GM18526 (cell line): ENCODE measurements around the gene VSTM5.

Source experiments
- POLR2A ChIP-seq: IDR thresholded peaks from 3 replicates; pipeline ENCODE4 v1.6.1; 2011; ENCODE audit not compliant: insufficient read length; ENCODE audit errors: extremely low read depth

VSTM5 gene

GRCh38 chr11:93850594-93851018 is at the start of gene VSTM5:
TSS of gene VSTM5 (minus strand) at chr11:93850618. CDS start at chr11:93850502, 116 bp downstream.
- no peak for TF ChIP-seq POLR2A

GRCh38 chr11:93895106-93895862 is 44.9 kb upstream of the VSTM5 start:
- no peak for TF ChIP-seq POLR2A

GRCh38 chr11:93890391-93891051 is 40.1 kb upstream of the VSTM5 start:
- TF ChIP-seq POLR2A: no peak

- TF ChIP-seq POLR2A: no peak
These were observed 36.7 kb upstream of the VSTM5 start for GRCh38 chr11:93887111-93887510.

GRCh38 chr11:93875637-93876036 is 25.2 kb upstream of the VSTM5 start:
- TF ChIP-seq POLR2A: no peak

GRCh38 chr11:93871526-93871925 is 21.1 kb upstream of the VSTM5 start:
- TF ChIP-seq POLR2A: no peak

- TF ChIP-seq POLR2A: no peak
These were observed 20.2 kb upstream of the VSTM5 start for GRCh38 chr11:93870616-93871015.

- TF ChIP-seq POLR2A: no peak
These were observed 19.4 kb upstream of the VSTM5 start for GRCh38 chr11:93869830-93870229.

- no peak for TF ChIP-seq POLR2A
These were observed 11.4 kb upstream of the VSTM5 start for GRCh38 chr11:93861808-93862207.

GRCh38 chr11:93858121-93858775 is 7.8 kb upstream of the VSTM5 start:
- no peak for TF ChIP-seq POLR2A

GRCh38 chr11:93857413-93858120 is 7.1 kb upstream of the VSTM5 start:
- no peak for TF ChIP-seq POLR2A

- TF ChIP-seq POLR2A: no peak
These were observed 1.8 kb upstream of the VSTM5 start for GRCh38 chr11:93852242-93852641.

GRCh38 chr11:93849751-93850593 is 446 bp downstream of the VSTM5 start:
- no peak for TF ChIP-seq POLR2A

GRCh38 chr11:93849201-93849600 is 1.2 kb downstream of the VSTM5 start:
- TF ChIP-seq POLR2A: no peak

- TF ChIP-seq POLR2A: no peak
These were observed 4.0 kb downstream of the VSTM5 start for GRCh38 chr11:93846411-93846810.
